Stimulated activated CD8-positive, alpha-beta memory T cell treated with anti-CD3 and anti-CD28 coated beads, Interleukin-7, amount 100 ng/mL, for 4 hours (primary cell): ENCODE results near the gene SLC13A4.
"Not testable (repeated sequence)": the region's sequence is repeated elsewhere in the genome, so short reads cannot be mapped to it uniquely, and the experiment has no call there.

Source experiments
- DNase-seq, 2 donors: peaks; one replicate each; pipeline ENCODE4 v3.0.0-alpha.2; 2020; ENCODE audit warnings: low read depth in 2 of 2

The SLC13A4 gene

GRCh38 chr7:135718219-135718618 lies 9.8 kb downstream of the SLC13A4 start:
- DNase-seq, result no peak

GRCh38 chr7:135717693-135718092 lies 10.3 kb downstream of the SLC13A4 start:
- DNase-seq, result no peak

- no peak for DNase-seq
Observed at GRCh38 chr7:135716677-135717238, 11.2 kb downstream of the SLC13A4 start.

GRCh38 chr7:135715673-135716072 lies 12.3 kb downstream of the SLC13A4 start:
- no peak for DNase-seq

GRCh38 chr7:135715055-135715522 lies 12.9 kb downstream of the SLC13A4 start:
- DNase-seq, result no peak

GRCh38 chr7:135714534-135715009 lies 13.4 kb downstream of the SLC13A4 start:
- DNase-seq, result no peak

GRCh38 chr7:135713836-135714470 lies 14.0 kb downstream of the SLC13A4 start:
- DNase-seq, result no peak

- no peak for DNase-seq
Observed at GRCh38 chr7:135712796-135713195, 15.2 kb downstream of the SLC13A4 start.

GRCh38 chr7:135712182-135712782 lies 15.7 kb downstream of the SLC13A4 start:
- DNase-seq, result no peak

- no peak for DNase-seq
Observed at GRCh38 chr7:135711139-135711469, 16.9 kb downstream of the SLC13A4 start.

- no peak for DNase-seq
Observed at GRCh38 chr7:135710417-135711138, 17.4 kb downstream of the SLC13A4 start.

- no peak for DNase-seq
Observed at GRCh38 chr7:135709508-135709907, 18.5 kb downstream of the SLC13A4 start.

- DNase-seq, result no peak
Observed at GRCh38 chr7:135708041-135708440, 19.9 kb downstream of the SLC13A4 start.

GRCh38 chr7:135707570-135707966 lies 20.4 kb downstream of the SLC13A4 start:
- DNase-seq, result no peak

GRCh38 chr7:135706858-135707569 lies 21.0 kb downstream of the SLC13A4 start:
- DNase-seq, result no peak

GRCh38 chr7:135706038-135706742 lies 21.8 kb downstream of the SLC13A4 start:
- DNase-seq, result no peak

GRCh38 chr7:135704698-135705097 lies 23.3 kb downstream of the SLC13A4 start:
- DNase-seq, result no peak

GRCh38 chr7:135704074-135704473 lies 23.9 kb downstream of the SLC13A4 start:
- no peak for DNase-seq

GRCh38 chr7:135697276-135698049 lies 30.5 kb downstream of the SLC13A4 start:
- DNase-seq, result no peak

GRCh38 chr7:135693558-135693957 lies 34.4 kb downstream of the SLC13A4 start:
- no peak for DNase-seq

- not testable (repeated sequence) for DNase-seq
Observed at GRCh38 chr7:135692606-135693005, 35.4 kb downstream of the SLC13A4 start.
